Upper lobe of right lung (tissue), 1 donor: ENCODE measurements around the gene PGS1. TPM values are rescaled to one million over a fixed set of nuclear protein-coding genes. Genes with fewer than 3 reads are reported as not detected.

ENCODE experiments used
- ATAC-seq: fragments of 200-7000 bp; cut with Tn5 transposase; one replicate; pipeline ENCODE4 v1.9.1; 2020; ENCODE audit warnings: mild to moderate bottlenecking, moderate library complexity
- DNase-seq: peaks from one replicate; pipeline ENCODE4 v3.0.0-alpha.2; 2020
- H3K27ac ChIP-seq: fragments of 200-600 bp; one replicate; pipeline ENCODE4 v1.8.0; 2022
- H3K27me3 ChIP-seq: fragments of 200-600 bp; one replicate; pipeline ENCODE4 v1.8.0; 2022; ENCODE audit warnings: mild to moderate bottlenecking
- H3K36me3 ChIP-seq: fragments of 200-600 bp; one replicate; pipeline ENCODE4 v1.8.0; 2022
- H3K4me1 ChIP-seq: fragments of 200-600 bp; one replicate; pipeline ENCODE4 v1.8.0; 2022
- H3K4me3 ChIP-seq: fragments of 200-600 bp; one replicate; pipeline ENCODE4 v1.8.0; 2022; ENCODE audit warnings: mild to moderate bottlenecking
- H3K9me3 ChIP-seq: fragments of 200-600 bp; one replicate; pipeline ENCODE4 v1.8.0; 2022
- intact Hi-C: fragments of 100-400 bp; cut with DNase I; formaldehyde crosslinking; loops from one replicate; pipeline ENCODE4 v1.11.0; 2022
- total RNA-seq: library from RNA; stranded (reverse); fragmentation: NEBNext Ultra II Directional; extraction: Animal tissue kit (Norgen Biotek cat#: 25700); gene quantifications from one replicate; pipeline ENCODE4 v1.2.1, GENCODE V29; 2021
- TF ChIP-seq, protein P1 (sequence below): fragments of 200-600 bp; IDR thresholded peaks from one replicate; pipeline ENCODE4 v1.8.0; 2022; ENCODE audit warnings: antibody characterized with exemption
- donor health status: DM: no; HTN: yes; CAD: no; lungs with severe emphysema.

The PGS1 gene
- total RNA-seq, 1 donor from 2014 or later = 95.5 TPM

DNA sequence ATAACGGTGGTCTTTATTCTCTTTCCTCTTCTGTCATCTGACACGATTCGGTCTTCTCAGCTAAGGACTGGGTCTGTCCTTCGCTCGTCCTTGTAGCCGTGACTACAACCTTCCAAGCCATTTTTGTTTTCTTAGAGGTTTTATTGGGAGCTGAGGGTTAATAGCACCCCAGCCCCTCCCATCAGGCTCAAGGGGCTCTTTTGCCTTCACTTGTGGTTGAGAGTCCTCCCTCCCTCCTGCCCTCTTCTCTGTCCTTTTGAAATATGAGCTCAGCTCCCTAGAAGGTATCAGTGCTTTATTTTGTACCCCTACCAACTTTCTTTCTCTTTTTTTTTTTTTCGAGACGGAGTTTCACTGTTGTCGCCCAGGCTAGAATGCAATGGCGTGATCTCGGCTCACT lies 43.2 kb upstream of the PGS1 start:
- Histone ChIP-seq H3K27ac (no peak overlapping the region), H3K36me3 (no peaks in the 10 kb centered on the region), H3K4me1 (peaks cover 3% of the 10 kb centered on the region), H3K27me3 (no peaks in the 10 kb centered on the region), H3K4me3 (no peak overlapping the region), H3K9me3 (no peaks in the 10 kb centered on the region)
- intact Hi-C loops = no loop called here
- ATAC-seq = no peak
- TF ChIP-seq, protein P1, sequence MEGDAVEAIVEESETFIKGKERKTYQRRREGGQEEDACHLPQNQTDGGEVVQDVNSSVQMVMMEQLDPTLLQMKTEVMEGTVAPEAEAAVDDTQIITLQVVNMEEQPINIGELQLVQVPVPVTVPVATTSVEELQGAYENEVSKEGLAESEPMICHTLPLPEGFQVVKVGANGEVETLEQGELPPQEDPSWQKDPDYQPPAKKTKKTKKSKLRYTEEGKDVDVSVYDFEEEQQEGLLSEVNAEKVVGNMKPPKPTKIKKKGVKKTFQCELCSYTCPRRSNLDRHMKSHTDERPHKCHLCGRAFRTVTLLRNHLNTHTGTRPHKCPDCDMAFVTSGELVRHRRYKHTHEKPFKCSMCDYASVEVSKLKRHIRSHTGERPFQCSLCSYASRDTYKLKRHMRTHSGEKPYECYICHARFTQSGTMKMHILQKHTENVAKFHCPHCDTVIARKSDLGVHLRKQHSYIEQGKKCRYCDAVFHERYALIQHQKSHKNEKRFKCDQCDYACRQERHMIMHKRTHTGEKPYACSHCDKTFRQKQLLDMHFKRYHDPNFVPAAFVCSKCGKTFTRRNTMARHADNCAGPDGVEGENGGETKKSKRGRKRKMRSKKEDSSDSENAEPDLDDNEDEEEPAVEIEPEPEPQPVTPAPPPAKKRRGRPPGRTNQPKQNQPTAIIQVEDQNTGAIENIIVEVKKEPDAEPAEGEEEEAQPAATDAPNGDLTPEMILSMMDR = no peak
- DNase-seq = no peak

DNA sequence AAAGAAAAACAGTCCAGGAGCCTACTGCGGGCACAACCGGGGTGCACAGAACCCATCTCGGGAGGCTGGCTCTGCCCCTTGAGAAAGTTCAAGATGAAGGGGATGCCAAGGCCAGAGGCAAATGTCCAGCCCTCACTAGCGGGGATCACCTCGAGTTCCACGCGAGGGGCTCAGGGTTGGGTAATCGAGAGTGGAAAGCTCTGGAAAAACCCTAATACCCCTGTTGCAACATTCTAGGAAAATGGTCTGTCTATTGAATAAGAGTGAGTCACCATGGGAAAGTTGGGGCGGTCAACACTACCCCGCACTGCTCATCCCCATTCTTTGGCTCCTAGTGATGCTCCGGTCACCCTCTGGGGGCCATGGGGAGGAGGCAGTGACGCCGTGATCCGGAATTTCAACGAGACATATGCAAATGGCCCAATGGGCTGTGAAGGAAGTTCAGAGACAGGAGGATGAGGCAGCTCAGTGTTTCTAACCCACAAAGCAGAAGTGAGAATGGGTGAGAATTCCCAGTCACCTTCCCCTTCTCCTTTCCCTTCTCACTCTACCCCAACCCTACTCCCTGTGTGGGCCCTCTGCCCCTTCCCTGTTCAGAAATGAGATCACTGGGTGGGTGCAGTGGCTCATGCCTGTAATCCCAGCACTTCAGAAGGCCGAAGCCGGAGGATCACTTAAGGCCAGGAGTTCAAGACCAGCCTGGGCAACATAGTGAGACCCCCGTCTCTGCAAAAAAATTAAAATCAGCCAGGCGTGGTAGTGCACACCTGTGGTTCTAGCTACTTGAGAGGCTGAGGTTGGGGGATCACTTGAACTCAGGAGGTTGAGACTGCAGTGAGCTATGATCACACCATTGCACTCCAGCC lies 41.0 kb upstream of the PGS1 start:
- intact Hi-C loops = no loop called here
- DNase-seq (no peak), ATAC-seq (peak; percentile 69)
- Histone ChIP-seq H3K27ac (no peak overlapping the region), H3K36me3 (no peaks in the 10 kb centered on the region), H3K4me1 (peaks cover 8% of the 10 kb centered on the region), H3K4me3 (no peak overlapping the region), H3K27me3 (no peaks in the 10 kb centered on the region), H3K9me3 (no peaks in the 10 kb centered on the region)
- TF ChIP-seq, protein P1 = no peak

DNA sequence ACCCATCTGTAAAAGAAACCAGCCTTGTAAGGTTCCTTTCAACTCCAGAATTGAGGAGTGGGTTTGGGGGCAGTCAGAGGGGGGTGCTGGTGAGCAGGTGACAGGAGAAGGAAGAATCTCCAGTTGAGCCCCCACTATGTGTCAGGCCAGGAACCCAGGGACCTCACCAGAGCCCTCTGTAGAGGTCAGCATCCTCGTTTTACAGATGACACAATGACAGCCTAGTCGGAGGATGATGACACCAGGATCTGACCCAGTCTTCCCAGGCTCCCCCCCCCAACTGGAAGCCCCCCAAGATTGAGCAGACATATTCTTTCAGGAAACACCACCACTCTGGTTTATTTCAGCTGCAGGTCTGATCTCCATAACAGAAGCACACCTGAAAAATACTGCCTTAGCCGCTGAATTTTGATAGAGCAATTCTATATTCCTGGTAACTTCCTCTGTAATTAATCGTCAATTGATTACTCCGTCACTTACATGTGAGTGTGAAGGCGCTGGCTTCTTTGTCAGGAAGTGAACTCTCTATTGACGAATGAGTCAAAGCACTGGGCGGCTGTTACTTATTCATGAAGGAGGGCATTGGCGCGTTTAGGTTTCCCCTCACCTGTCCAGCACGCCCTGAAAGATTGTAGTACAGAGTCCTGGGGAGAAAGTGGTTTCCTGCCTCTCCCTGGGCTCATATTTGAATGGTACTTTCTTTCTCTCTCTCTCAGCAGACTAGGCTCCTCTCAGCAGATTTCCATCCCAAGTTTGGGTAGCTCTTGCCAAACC lies 39.8 kb upstream of the PGS1 start:
- TF ChIP-seq, protein P1 = no peak
- Histone ChIP-seq H3K27me3 (no peaks in the 10 kb centered on the region), H3K27ac (no peak overlapping the region), H3K36me3 (no peaks in the 10 kb centered on the region), H3K9me3 (no peaks in the 10 kb centered on the region), H3K4me1 (peaks cover 20% of the 10 kb centered on the region), H3K4me3 (no peak overlapping the region)
- ATAC-seq (no peak), DNase-seq (no peak)
- intact Hi-C loops = no loop called here

DNA sequence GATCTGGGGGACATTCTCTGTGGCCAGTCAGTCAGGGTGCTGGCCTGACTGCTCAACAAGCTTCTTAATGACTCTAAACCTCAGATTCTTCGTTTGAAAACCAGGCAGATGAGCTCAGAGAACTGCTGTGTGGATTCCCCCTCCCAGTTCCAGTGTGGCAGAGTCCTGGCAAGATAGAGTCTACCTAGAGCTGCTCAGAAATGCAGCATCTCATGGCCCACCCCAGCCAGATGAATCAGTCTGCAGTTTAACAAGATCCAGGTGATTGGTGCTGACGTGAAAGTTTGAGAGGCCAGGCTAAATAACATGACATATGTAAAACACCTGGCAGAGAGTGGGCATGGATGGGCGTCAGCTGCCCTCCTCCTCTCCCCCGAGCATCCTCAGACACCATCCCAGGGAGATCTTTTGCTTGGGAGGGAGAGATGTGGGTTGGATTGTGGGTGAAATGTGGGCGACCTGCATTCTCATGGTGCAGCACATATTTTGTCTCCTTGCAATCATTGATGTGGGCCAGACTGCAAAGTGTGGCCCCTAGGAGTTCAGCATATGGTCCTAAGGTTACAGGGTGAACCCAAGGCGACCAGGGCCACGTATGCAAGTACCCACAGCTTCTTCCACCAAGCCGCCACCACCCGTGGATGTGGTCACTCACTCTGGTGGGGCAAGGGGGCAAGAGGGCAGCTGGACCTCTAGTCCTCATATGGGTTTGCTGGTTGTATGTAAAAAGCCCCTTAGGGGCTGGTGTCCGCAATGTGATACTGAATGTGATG lies 38.1 kb upstream of the PGS1 start:
- intact Hi-C loops = no loop called here
- H3K4me1 ChIP-seq = peaks cover 35% of the 10 kb centered on the region
- no peaks in the 10 kb centered on the region for H3K9me3 ChIP-seq
- TF ChIP-seq, protein P1 = no peak
- peak overlapping the region; percentile 90 for H3K27ac ChIP-seq
- H3K27me3 ChIP-seq = no peaks in the 10 kb centered on the region
- DNase-seq (no peak), ATAC-seq (no peak)
- H3K36me3 ChIP-seq = no peaks in the 10 kb centered on the region
- no peak overlapping the region for H3K4me3 ChIP-seq

DNA sequence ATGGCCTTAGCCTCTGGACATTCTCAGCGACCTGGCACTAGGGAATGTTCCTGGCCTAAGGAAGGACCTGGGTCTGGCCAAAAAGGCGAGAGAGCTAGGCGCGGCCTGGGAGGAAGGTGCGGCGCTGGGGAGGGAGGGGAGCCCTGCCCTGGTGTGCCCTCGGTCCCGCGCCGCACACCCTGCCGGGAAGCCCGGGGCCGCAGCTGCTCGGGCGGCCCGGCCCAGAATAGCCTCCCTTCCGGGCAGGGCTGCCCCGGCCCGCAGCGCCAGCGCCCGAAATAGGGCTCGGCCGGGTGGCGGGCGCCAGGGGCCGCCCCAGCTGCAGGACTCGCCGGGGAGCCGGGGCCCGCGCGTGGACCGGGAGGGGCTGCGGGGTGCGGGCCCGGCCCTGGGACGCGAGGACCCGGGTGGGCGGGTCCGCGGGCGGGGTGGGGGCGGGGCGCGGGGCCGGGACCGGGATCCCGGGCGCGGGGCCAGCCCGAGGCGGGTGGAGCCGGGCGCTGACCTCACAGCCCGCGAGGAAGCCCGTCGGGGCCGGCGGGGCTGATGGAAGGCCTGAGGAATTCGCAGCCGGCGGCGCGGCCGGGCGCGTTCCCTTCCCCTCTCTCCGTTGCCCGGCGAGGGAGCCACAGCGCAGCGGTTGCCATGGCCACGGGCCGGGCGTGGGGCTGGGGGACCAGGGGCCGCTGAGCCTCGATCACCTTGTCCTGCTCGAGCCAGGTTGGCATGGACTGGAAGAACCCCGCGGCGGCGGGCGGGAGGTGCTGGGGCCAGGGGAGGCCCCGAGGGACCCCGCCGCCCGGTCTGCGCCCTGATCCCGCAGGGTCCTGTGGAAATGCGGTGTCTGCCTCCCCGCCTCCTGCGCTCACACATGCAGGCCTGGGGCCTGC lies 36.6 kb upstream of the PGS1 start:
- TF ChIP-seq, protein P1 = no peak
- Histone ChIP-seq H3K27me3 (no peaks in the 10 kb centered on the region), H3K4me1 (peaks cover 45% of the 10 kb centered on the region), H3K4me3 (peak overlapping the region; percentile 45), H3K36me3 (no peaks in the 10 kb centered on the region), H3K9me3 (no peaks in the 10 kb centered on the region), H3K27ac (peak overlapping the region; percentile 90)
- DNase-seq (peak; percentile 89), ATAC-seq (peak; percentile 73)
- intact Hi-C loops = no loop called here
